Stomach (tissue), 4 donors: ENCODE data around the gene RPS17.

Experiments used
- POLR2A ChIP-seq, 4 donors: fragments of 450-650 bp; IDR thresholded peaks; one replicate each; pipeline ENCODE4 v1.6.1; 2016; ENCODE audit warnings: antibody characterized with exemption in 4 of 4, control low read depth in 2 of 4, mild to moderate bottlenecking in 1 of 4, moderate library complexity in 1 of 4
- POLR2AphosphoS5 ChIP-seq, 3 donors: sonication (generic); formaldehyde crosslinking; IDR thresholded peaks; one replicate each; pipeline ENCODE4 v1.6.1; 2016; ENCODE audit warnings: antibody characterized with exemption in 3 of 3
- TF ChIP-seq, protein P1 (sequence below), 7 experiments: fragments of 450-650 bp in 4 of 7; fragments of 200-600 bp in 3 of 7; sonication (generic) in 3 of 7; IDR thresholded peaks; one replicate each; pipeline ENCODE4 v1.5.1; 2016 to 2019; ENCODE audit warnings: antibody characterized with exemption in 7 of 7, control low read depth in 2 of 7, mild to moderate bottlenecking in 1 of 7

DNA sequence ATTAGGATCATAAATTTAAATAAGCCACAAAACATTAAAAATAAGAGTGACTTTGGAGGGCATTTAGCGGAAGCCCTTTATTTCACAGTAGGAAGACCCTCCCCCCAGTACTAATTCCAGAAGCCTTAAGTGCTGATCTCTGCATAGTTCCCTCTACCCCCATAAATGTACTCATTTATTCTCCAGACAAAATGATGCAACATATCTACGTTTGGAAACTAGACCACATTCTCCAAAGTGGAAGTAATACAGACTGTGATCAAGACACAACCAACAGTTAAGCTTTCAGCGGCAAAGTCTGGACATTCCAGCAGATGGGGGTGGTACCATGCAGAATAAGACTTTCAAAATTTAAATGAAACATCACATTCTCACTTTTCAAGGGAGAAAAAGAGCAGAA, 44.8 kb upstream of the RPS17 start:
- TF ChIP-seq, protein P1, sequence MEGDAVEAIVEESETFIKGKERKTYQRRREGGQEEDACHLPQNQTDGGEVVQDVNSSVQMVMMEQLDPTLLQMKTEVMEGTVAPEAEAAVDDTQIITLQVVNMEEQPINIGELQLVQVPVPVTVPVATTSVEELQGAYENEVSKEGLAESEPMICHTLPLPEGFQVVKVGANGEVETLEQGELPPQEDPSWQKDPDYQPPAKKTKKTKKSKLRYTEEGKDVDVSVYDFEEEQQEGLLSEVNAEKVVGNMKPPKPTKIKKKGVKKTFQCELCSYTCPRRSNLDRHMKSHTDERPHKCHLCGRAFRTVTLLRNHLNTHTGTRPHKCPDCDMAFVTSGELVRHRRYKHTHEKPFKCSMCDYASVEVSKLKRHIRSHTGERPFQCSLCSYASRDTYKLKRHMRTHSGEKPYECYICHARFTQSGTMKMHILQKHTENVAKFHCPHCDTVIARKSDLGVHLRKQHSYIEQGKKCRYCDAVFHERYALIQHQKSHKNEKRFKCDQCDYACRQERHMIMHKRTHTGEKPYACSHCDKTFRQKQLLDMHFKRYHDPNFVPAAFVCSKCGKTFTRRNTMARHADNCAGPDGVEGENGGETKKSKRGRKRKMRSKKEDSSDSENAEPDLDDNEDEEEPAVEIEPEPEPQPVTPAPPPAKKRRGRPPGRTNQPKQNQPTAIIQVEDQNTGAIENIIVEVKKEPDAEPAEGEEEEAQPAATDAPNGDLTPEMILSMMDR (IDR thresholded peaks at IDR 0.05), result no peak
- no peak for TF ChIP-seq POLR2A (IDR thresholded peaks at IDR 0.05)
- no peak for TF ChIP-seq POLR2AphosphoS5 (IDR thresholded peaks at IDR 0.05)
